NCI-H2196 treated with DMSO at 0.1 percent for 48 hours (cell line): ENCODE measurements around the gene MSL2.
"Not testable (repeated sequence)": the region's sequence is repeated elsewhere in the genome, so short reads cannot be mapped to it uniquely, and the experiment has no call there.

Experiments
- DNase-seq: peaks from one replicate; lab custom pipeline; 2025; ENCODE audit not compliant: unreplicated experiment; lab: John Stamatoyannopoulos, UW

MSL2 gene

DNA sequence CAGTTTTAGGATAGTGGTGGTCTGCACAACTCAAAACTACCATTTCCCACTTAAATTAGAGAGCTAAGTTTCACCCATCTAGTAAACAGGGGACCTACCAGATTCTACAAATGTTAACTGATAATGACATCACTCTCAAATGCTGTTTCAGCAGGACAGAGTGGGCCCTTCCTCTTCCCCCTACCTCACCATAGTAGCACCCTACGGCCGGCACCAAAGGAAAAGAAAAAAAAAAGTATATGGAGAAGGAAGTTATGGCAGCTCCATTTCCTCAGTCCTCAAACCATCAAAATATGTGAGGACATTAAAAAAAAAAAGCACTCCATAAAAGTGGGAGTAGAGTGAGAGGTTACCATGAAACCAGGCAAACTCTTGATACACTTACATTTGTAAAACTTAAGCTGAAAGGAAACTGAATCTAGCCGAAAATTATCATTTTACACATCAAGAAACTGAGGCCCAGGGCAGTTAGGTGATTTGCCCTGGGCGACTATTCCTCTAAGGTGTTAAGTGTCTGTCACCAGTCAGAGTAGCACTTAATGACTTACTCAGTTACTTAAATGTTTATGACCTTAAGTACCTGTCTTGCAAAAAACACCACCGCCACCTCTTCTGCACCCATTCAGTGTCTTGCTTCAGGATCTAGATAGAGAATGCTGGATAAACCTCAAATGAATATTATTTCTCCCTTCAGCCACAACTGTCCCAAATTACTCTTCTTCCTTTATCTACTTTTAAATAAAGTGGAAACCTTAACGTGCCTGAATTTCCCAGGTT, 2.7 kb downstream of the MSL2 start:
- DNase-seq = no peak

DNA sequence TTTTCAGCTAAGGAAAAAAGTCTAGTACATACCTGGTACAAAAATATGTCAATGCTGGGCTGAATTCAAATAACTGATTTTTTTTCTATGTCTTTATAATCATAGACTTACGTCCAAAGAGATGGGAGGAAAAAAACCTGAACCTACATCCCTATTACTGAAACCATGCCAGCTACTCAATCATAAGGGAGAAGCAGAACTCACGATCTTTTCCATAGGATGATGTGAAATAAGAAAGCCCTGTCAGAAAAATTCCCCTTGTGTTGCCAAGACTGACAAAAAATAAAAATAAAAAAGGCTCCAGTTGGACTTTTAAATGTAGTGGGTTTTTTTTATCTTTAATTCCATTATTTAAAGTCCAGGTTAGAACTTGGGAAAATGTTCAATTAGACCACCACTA, 3.3 kb downstream of the MSL2 start:
- no peak for DNase-seq

DNA sequence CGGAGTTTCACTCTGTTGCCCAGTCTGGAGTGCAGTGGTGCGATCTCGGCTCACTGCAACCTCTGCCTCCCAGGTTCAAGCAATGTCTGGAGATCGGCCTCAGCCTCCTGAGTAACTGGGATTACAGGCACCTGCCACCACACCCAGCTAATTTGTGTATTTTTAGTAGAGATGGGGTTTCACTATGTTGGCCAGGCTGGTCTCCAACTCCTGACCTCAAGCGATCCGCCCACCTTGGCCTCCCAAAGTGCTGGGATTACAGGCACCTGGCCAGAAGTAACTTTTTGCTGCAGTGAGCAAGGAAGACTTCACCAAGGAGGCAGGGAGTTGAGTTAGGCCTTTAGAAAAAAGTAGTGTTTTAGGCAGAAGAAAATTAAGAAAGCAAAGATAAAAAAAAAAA, 3.9 kb downstream of the MSL2 start:
- DNase-seq = not testable (repeated sequence)

DNA sequence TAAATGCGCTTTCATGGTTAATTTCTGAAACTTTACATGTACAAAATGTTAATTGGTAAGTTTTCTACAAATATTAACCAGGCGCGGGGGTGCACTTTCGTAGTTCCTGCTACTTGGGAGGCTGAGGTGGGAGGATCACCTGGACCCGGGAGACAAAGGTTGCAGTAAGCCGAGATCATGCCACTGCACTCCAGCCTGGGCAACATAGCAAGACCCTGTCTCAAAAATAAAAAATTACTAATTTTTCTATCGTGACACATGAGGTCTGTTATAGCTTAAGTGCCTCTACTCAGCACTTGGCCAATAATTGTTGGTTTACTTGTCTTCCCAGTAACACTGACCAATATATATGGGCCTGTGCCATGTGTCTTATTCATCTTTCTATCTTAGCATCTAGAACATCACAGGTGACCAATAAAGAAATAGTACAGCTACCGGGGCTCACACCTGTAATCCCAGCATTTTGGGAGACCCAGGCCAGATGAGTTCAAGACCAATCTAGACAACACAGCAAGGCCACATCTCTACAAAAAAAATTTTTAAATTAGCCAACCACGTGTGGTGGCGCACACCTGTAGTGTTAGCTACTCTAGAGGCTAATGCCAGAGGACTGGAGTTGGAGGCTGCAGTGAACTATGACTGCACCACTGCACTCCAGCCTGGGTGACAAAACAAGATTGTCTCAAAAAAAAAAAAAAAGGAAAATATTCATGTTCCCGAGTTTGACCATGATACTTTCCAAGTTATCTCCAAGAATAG, 6.1 kb downstream of the MSL2 start:
- no peak for DNase-seq

DNA sequence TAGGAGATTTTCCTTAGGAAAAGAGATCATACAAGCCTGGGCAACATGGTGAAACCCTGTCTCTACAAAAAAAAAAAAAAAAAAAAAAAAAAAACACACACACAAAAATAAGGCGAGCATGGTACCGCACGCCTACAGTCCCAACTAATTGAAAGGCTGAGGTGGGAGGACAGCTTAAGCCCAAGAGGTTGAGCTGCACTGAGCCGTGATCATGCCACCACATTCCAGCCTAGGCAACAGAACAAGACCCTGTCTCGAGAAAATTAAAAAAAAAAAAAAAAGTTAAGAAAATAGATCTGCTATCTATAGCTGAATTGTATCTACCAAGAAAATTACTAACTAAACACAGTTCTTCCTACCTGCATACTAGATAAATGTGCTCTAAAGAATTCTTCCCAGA, 7.1 kb downstream of the MSL2 start:
- DNase-seq = no peak

DNA sequence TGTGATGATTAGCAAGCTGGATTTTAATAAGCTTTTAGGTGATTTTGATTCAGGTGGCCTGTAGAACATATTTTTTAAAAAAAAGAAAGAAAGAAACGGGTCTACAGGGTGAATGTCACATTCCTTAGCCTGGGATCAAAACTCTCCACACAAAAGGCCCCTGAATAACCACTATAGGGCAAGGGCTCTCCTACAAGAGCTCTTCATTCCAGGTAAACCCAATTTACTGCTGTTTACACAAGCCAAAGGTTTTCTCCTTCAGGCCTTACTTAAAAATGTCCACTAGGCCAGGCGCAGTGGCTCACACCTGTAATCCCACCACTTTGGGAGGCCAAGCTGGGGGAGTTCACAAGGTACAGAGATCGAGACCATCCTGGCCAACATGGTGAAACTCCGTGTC, 8.3 kb downstream of the MSL2 start:
- no peak for DNase-seq

DNA sequence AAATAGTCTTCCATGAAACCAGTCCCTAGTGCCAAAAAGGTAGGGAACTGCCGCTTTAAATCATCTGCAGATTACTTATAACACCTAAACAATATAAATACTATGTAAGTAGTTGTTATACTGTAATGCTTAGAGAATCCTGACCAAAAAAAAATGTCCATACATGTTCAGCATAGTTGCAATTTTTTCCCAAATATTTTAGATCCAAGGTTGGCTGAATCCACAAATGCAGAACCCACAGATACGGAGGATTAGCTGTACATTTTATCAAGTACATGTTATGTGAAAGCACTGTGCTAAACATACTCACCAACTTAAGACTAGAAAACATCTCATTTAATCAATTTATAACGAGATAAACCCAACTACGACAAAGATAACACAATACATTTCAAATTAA, 9.3 kb downstream of the MSL2 start:
- no peak for DNase-seq

DNA sequence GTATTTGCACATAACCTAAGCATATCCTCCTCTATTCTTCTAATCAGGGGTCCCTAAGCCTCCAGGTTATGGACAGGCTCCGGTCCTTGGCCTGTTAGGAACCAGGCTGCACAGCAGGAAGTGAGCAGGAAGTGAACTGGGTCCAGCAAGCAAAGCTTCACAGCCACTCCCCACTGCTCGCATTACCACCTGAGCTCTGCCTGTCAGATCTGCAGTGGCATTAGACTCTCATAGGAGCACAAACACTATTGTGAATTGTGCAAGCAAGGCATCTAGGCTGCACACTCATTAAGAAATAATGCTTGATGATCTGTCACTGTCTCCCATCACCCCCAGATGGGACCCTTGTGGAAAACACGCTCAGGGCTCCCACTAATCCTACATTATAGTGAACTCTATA, 9.8 kb downstream of the MSL2 start:
- peak; percentile 42 for DNase-seq

DNA sequence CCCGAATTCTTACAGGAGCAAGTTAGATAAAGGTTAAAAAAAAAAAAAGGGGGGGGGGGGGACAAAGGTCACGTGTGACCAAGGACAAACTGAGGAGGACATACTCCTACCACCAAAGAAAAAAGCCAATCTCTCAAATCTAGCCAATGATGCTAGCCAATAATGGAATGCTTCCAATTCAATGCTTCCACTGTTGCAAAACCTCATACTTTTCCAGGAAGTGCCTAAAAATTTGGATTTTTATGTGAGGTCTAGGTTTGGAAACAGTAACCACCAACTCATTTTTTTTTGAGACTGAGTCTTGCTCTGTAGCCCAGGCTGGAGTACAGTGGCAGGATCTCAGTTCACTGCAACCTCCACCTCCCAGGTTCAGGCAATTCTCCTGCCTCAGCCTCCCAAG, 11.4 kb downstream of the MSL2 start:
- DNase-seq = no peak

DNA sequence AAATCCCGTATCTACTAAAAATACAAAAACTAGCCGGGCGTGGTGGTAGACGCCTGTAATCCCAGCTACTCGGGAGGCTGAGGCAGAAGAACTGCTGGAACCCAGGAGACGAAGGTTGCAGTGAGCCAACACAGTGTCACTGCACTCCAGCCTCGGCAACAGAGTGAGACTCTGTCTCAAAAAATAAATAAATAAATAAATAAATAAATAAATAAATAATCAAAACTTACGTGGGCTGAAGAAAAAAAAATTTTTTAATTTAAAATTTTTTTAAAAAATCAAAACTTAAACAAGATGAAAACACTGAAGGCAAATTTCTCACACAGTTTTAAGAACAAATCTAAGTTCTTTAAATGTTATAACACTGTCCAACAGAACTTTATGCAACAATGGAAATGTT, 14.4 kb downstream of the MSL2 start:
- no peak for DNase-seq

DNA sequence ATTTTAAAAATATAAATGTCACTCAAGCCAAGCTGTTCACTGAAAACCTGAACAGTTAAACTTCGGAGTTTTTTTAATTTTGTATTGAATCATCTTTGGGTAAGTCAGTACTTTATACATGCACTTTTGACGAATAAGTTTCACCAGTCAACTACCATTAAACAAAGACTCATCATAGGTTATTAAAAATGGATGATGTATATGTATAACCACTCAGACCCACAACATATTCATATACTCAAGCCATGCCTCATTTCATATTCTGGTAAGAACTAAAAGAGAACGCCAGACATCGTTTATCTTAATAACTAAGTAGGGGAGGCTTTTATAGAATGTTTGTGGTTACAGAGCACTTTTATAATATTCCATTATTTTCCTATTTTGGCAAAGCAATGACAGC, 18.3 kb downstream of the MSL2 start:
- no peak for DNase-seq

DNA sequence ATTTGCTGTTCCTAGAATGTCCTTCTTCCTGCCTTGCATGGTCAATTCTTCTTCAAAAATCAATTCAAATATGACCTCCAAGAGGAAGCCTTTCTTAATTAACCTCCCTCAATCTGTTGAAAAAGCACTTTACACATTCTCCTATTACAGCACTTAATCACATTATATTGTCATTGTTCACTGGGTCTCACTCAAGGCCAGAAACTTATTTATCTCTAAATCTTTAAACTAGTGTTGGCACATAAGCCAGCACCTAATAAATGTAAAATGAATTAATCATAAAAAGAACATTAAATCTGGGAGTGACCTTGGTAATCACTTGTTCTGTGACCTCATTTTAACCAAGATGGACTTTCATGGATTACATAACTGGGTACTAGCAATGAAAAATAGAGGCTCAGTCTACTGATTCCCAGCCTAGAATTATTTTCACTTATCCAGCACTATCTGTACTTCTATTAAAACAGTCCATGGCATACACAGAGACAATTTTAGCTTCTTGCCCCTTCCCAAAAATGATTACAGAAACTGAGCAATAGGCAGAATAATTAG, 22.1 kb downstream of the MSL2 start:
- DNase-seq = no peak

DNA sequence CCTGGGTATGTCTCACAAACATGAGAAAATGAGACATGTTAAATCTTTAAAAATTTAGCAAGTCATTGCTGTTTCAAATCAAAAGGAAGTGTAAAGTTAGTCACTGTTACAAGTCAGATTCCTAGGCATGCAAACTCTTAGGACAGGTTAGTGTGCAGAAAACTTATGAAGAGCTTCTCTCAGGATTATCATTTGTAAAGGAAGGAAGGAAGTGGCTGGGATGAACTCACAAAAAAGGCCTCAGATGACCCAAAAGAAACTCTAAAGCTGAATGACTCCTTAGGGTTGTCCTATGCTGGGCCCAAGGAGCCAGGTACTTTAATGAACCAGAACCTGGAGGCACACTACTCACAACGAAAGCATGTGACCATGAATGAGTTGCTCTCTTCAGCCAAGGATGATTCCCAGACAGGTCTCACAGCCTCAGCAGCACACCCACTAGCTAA, 25.0 kb downstream of the MSL2 start:
- DNase-seq = no peak

DNA sequence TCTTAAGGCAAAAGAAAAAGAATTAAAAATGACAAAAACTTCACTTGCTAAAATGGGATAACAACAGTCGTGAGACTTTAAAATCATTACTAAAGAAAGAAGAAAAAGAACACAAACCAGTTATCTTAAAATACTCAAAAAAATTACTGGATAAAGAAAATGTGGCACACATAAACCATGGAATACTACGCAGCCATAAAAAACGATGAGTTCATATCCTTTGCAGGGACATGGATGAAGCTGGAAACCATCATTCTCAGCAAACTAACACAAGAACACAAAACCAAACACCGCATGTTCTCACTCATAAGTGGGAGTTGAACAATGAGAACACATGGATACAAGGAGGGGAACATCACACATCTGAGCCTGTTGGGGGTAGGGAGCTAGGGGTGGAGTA, 27.9 kb downstream of the MSL2 start:
- DNase-seq = not testable (repeated sequence)

DNA sequence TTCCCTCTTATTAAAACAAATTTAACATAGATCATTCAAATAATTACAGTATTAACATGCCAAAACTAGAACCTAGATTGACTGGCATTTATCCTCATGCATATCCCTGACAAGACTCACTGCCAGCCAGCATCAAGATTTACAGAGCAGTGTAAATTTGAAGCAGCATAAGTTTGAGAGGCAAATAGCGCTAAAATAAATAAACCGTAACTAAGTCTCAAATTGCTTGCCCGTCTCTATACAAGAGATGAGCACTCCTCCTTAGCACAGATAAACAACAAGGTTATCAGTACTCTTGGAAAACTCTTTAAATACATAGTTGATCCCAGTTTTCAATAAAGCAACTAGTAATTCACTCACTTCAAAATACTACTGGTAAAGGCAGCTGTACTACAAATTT, 29.6 kb downstream of the MSL2 start:
- peak; percentile 32 for DNase-seq

DNA sequence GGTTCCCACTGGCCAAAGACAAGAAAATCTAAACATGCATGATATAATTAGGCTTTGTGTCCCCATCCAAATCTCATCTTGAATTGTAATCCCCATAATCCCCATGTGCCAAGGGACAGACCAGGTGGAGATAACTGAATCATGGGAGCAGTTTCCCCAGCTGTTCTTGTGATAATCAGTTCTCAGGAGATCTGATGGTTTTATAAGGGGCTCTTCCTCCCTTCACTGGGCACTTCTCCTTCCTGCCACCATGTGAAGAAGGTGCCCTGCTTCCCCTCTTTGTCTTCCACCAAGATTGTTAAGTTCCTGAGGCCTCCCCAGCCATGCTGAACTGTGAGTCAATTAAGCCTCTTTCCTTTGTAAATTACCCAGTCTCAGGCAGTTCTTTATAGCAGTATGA, 32.5 kb downstream of the MSL2 start:
- not testable (repeated sequence) for DNase-seq

DNA sequence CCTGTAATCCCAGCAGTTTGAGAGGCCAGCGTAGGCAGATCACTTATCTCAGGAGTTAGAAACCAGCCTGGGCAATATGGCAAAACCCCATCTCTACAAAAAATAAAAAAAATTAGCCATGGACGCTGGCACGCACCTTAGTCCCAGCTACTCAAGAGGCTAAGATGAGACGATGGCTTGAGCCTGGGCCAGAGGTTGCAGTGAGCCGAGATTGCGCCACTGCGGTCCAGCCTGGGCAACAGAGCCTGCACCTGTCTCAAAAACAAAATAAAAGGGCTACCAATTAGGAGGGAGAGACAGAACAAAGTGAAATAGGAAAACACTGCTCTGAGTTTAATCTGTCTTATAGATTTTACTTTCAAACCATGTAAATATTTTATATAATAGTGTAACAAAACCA, 33.8 kb downstream of the MSL2 start:
- no peak for DNase-seq

DNA sequence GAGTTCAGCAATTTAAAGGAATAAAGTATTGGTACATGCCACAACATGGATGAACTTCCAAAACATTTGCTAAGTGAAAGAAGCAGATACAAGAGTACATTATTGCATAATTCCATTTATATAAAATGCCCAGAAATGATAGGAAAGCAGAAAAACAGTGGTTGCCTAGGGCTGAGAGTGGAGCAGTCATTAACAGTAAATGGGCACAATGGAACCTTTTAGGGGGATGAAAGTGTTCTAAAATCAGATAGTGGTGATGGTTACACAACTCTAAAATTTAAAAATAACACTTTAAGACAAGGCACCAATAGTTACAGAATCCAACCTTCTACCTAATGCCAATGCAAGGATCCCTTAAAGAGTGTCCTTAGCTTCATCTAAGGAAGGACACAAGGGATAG, 34.6 kb downstream of the MSL2 start:
- no peak for DNase-seq

DNA sequence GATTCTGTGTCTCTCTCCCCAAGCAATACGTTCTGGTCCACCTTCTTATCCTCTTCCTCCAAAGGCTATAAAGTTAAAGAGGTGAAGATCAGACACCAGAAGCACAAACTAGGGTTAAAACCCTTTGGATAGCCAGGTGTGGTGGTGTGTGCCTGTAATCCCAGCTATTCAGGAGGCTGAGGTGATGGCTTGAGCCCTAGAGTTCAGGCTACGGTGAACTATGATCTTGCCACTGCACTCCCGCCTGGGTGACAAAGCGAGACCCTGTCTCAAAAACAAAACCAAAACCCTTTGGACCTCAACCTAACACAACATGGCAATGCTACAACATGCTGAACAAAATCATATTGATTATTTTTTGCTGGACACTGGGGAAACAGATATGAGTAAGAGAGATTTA, 43.2 kb downstream of the MSL2 start:
- no peak for DNase-seq

DNA sequence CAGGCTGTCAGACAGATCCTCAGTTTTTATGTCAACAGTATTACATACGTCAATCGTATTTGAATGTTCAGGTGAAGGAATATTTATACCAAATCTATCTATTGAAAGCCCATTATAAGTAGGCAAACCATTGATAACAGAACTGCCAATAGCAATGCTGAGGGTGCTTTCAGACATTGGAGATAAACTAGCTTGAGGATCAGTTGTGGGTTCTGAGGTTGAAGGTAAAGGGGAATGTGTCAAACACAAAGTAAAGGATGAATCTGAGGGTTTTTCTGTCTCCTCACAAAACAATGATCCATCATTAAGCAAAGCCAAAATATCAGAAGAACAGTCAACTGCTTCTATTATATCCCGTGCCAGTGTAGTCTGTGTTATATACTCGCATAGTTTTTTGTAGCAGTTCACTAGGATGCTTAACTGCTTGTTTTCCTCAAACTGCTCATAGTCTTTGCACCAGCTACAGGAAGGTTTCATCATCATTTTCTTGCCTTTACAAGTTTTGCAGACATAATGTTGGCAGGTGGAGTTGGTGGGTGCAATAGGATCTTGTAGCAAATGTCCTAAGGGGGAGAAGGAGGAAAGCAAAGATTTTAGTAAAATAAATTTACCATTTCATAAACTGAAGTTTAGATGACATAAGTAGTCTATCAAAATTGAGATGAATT, 43.8 kb downstream of the MSL2 start:
- DNase-seq = no peak

DNA sequence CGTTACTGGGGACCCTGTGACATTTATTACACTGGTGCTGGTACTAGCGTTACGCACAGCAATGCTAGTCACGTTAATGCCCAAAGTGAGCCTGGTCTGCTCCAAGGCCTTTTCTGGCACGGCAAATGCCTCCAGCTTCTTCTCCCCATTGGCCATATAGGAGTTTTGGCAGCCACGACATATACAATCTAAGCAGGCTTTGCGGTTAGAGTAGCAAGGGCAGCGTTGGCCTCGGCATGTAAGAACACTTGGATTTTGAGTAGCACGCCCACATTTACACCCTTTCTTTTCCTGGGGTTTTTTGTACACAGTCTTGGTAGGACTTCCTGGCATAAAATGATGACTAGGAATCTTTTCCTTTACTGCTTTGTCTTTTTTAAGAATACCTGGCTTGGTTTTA, 44.9 kb downstream of the MSL2 start:
- no peak for DNase-seq

DNA sequence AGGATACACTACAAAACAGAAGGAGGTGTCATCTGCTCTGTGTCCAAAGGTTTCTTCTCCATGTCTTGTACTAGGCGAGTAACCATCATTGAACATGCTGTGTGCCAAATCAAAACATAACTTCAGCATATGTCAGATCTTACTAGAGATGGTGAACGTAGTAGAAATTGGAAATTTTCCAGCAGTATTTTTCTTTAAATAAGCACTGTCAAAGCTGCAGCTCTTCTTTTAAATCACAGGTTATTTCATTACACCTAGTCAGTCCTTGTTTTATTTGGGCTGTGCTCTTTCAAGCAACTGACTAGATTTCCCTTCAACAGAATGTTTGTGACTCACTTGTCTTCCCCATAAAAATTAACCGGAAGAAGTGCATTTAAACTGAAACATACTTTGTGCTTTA, 46.5 kb downstream of the MSL2 start:
- no peak for DNase-seq
